Right lobe of liver (tissue), 6 donors: Measurements from ENCODE around the gene PAFAH1B1. TPM values are rescaled to one million over a fixed set of nuclear protein-coding genes. Genes with fewer than 3 reads are reported as not detected.

Experiments used
- ATAC-seq, 4 donors: fragments of 200-7000 bp; cut with Tn5 transposase; one replicate each; pipeline ENCODE4 v1.9.1; 2020; ENCODE audit warnings: mild to moderate bottlenecking in 4 of 4, moderate library complexity in 4 of 4
- DNase-seq, 3 donors: peaks; one replicate each; pipeline ENCODE4 v3.0.0-alpha.2; 2020
- H3K27ac ChIP-seq, 3 donors: fragments of 200-600 bp; one replicate each; pipeline ENCODE4 v1.8.0; 2022
- H3K27me3 ChIP-seq, 2 donors: fragments of 200-600 bp; one replicate each; pipeline ENCODE4 v1.8.0; 2022
- H3K36me3 ChIP-seq, 4 donors: fragments of 200-600 bp; sonication (generic) in 1 of 4; one replicate each; pipeline versions ENCODE4 v1.5.1 to v1.8.0; 2017 to 2022; ENCODE audit warnings: control low read depth in 1 of 4
- H3K4me1 ChIP-seq, 4 donors: fragments of 200-600 bp; sonication (generic) in 1 of 4; one replicate each; pipeline versions ENCODE4 v1.5.1 to v1.8.0; 2017 to 2022; ENCODE audit warnings: control low read depth in 1 of 4
- H3K4me3 ChIP-seq, 3 donors: fragments of 200-600 bp; one replicate each; pipeline ENCODE4 v1.8.0; 2022
- H3K9me3 ChIP-seq, 4 donors: fragments of 200-600 bp; sonication (generic) in 1 of 4; one replicate each; pipeline versions ENCODE4 v1.5.1 to v1.8.0; 2017 to 2022; ENCODE audit warnings: control low read depth in 1 of 4
- CTCF ChIP-seq, 4 donors: fragments of 200-600 bp in 3 of 4; fragments of 450-650 bp in 1 of 4; IDR thresholded peaks; one replicate each; pipeline versions ENCODE4 v1.5.1 to v1.8.0; 2016 to 2022; ENCODE audit warnings: antibody characterized with exemption in 4 of 4, mild to moderate bottlenecking in 2 of 4
- POLR2A ChIP-seq: fragments of 450-650 bp; IDR thresholded peaks from one replicate; pipeline ENCODE4 v1.6.1; 2017; ENCODE audit warnings: antibody characterized with exemption, mild to moderate bottlenecking
- WGBS: methylation state at CpG from one replicate; pipeline ENCODE4 v1.1.6; 2018; ENCODE audit warnings: low coverage, low lambda C conversion rate; ENCODE audit not compliant: insufficient coverage; ENCODE audit errors: missing lambda C conversion rate; 5-methylcytosine and 5-hydroxymethylcytosine counted together
- intact Hi-C, 2 donors: fragments of 100-400 bp; cut with DNase I; formaldehyde crosslinking; loops; one replicate each; pipeline versions ENCODE4 v1.11.2 to v1.14.1; 2022
- total RNA-seq, 6 experiments: library from RNA; depleted of rRNA in 2 of 6; stranded (reverse); fragments of >200 nt in 2 of 6; fragmentation: NEBNext Ultra II Directional in 3 of 6; extraction: Animal tissue kit (Norgen Biotek cat#: 25700) in 3 of 6; gene quantifications; one replicate each; pipeline versions ENCODE4 v1.1.0 to v1.2.4, GENCODE V29; 2016 to 2023
- donor health status: DM: no; HTN: yes; CAD: no.
- donor health status: DM: no; HTN: no; CAD: no.
- donor health status: DM: no; HTN: no; CAD: no.
- donor health status: DM: no; HTN: yes; CAD: no.
- donor health status: DM: no; HTN: yes; CAD: no.

The PAFAH1B1 gene
- total RNA-seq, 6 experiments from 2014 or later, result 32.6 to 69.9 (median 42.2) TPM

- ATAC-seq (no peak), DNase-seq (peak in 1 of 3 donors; percentile 50)
- peaks cover 0 to 88% (median 44%) of the 10 kb centered on the region in 4 donors for H3K36me3 ChIP-seq
- intact Hi-C loops, result no loop called here
- H3K4me3 ChIP-seq, result no peak overlapping the region
- no peaks in the 10 kb centered on the region for H3K9me3 ChIP-seq
- 96% methylated on average over 4 of the region's 37 CpGs for WGBS
- TF ChIP-seq CTCF (IDR thresholded peaks at IDR 0.05) (no peak), POLR2A (no peak)
- H3K27ac ChIP-seq, result no peak overlapping the region
- no peaks in the 10 kb centered on the region for H3K4me1 ChIP-seq
- H3K27me3 ChIP-seq, result no peaks in the 10 kb centered on the region
Observed at GRCh38 chr17:2693561-2694380, 100.3 kb downstream of the PAFAH1B1 start.

GRCh38 chr17:2694381-2695242 lies 101.2 kb downstream of the PAFAH1B1 start:
- DNase-seq, result peak in 1 of 3 donors; percentile 37
- H3K9me3 ChIP-seq, result no peaks in the 10 kb centered on the region
- H3K4me3 ChIP-seq, result no peak overlapping the region
- 98% methylated on average over 8 of the region's 42 CpGs for WGBS
- H3K27me3 ChIP-seq, result no peaks in the 10 kb centered on the region
- H3K36me3 ChIP-seq, result peaks cover 0 to 91% (median 47%) of the 10 kb centered on the region in 4 donors
- no peak for TF ChIP-seq POLR2A
- TF ChIP-seq CTCF (IDR thresholded peaks at IDR 0.05), result no peak
- H3K4me1 ChIP-seq, result no peaks in the 10 kb centered on the region
- intact Hi-C loops, result no loop called here
- no peak overlapping the region for H3K27ac ChIP-seq
- no peak for ATAC-seq

- TF ChIP-seq POLR2A, result no peak
- TF ChIP-seq CTCF (IDR thresholded peaks at IDR 0.05), result no peak
- Histone ChIP-seq H3K36me3 (peaks cover 0 to 96% (median 51%) of the 10 kb centered on the region in 4 donors), H3K27me3 (no peaks in the 10 kb centered on the region), H3K4me1 (no peaks in the 10 kb centered on the region), H3K27ac (no peak overlapping the region), H3K4me3 (no peak overlapping the region), H3K9me3 (no peaks in the 10 kb centered on the region)
- WGBS, result 87% methylated on average over 3 of the region's 28 CpGs
- intact Hi-C loops, result no loop called here
- ATAC-seq (no peak), DNase-seq (peak in 1 of 3 donors; percentile 47)
Observed at GRCh38 chr17:2695243-2695960, 101.9 kb downstream of the PAFAH1B1 start.

- ATAC-seq (no peak), DNase-seq (peak in 2 of 3 donors; percentile 47 to 58)
- intact Hi-C loops, result no loop called here
- H3K4me3 ChIP-seq, result no peak overlapping the region
- no peak overlapping the region for H3K27ac ChIP-seq
- no peaks in the 10 kb centered on the region for H3K4me1 ChIP-seq
- no peak for TF ChIP-seq POLR2A
- no peak for TF ChIP-seq CTCF (IDR thresholded peaks at IDR 0.05)
- no peaks in the 10 kb centered on the region for H3K9me3 ChIP-seq
- 100% methylated on average over 1 of the region's 36 CpGs for WGBS
- H3K27me3 ChIP-seq, result no peaks in the 10 kb centered on the region
- peaks cover 0 to 96% (median 54%) of the 10 kb centered on the region in 4 donors for H3K36me3 ChIP-seq
Observed at GRCh38 chr17:2695961-2696760, 102.7 kb downstream of the PAFAH1B1 start.
